NOMO-1 (cell line): Measurements from ENCODE around the gene WDR17.
A peak's percentile ranks its signal among the peaks of the same experiment; 100 is the strongest.

ENCODE experiments used
- DNase-seq, 2 experiments: peaks; one replicate each; lab custom pipeline; 2025; ENCODE audit not compliant: unreplicated experiment in 2 of 2; lab: John Stamatoyannopoulos, UW

WDR17 gene

DNA sequence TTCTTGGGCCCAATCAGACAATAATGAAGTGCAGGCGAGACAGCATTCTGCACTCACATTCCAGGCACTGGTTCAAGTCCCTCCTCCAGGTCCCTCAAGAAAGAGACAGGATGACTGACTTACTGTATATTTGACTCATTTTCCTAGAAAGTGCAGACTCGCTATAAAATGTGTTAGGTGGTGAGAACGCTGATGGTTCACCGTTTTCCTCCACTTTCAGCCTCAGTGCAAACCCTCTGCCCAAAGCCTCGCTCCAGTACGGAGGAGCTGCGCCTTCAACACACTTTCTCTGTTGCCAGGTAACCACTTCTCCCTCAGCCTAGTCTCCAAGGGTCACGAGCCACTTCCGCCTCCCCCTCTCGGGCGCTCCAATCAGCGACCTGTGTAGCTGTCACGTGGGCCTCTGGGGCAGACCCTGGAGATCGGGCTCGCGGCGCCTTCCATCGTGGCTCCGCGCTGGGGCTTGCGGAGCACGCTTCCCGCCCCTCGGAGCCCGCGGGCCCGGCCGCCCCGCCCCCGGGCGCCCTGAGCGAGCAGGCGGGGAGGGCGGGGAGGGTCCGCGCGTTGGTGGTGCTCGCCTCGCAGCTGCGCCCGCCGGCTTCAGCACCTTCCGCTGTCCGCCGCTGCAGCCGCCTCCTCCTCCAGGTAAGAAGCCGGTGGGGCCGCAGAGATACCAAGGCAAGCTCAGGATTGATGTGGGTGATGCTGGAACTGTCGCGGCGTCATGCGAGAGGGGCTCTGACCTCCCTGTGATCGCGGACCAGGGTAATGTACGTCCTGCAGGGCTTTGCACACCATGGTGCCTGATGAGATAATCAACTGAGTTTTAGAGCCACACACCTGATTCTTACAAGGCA, at the start of gene WDR17:
Gene WDR17 (plus strand): TSS at position 407 of the 857 bp plus-strand sequence. CDS start 45,740 bp downstream, outside the sequence.
- peak; percentile 68 to 70 for DNase-seq

DNA sequence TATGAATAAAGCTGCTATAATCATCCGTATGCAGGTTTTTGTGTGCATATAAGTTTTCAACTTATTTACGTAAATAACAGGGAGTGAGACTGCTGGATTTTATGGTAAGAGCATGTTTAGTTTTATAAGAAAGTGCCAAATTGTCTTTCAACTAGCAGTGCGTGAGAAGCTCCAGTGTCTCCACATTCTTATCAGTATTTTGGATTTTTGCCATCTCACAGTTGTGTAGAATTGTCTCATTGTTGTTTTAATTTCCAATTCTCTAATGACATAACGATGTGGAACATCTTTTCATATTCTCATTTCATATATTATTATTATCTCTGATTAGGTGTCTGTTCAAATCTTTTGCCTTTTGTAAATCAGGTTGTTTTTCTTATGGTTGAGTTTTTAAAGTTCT, 49.0 kb upstream of the WDR17 start:
- no peak for DNase-seq

DNA sequence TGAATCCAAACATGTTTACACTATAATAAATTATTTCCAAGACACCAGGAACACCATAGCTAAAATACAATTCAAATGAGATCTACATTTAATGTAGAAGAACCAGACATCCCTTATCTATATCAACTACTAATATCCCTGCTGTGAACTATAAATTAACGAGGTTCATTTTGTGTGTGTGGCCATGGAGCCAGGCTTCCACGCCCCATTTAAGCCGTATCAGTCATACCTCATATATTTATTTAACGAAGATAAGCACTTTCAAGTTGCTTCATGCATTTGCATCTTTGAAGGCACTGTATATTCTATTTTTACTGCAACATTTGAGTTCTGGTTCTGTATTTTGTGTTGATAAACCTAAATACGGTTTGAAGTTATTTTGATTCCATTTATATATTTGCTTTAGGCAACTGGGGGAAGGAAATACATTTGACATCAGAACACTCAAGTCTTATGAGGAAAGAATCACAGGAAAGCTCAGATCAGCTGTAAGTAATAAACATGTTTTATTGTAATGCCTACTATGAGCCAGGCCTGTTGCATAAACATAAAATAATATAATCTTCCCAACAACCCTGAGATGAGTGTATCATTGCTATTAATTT, 45.1 kb upstream of the WDR17 start:
- DNase-seq, result no peak

DNA sequence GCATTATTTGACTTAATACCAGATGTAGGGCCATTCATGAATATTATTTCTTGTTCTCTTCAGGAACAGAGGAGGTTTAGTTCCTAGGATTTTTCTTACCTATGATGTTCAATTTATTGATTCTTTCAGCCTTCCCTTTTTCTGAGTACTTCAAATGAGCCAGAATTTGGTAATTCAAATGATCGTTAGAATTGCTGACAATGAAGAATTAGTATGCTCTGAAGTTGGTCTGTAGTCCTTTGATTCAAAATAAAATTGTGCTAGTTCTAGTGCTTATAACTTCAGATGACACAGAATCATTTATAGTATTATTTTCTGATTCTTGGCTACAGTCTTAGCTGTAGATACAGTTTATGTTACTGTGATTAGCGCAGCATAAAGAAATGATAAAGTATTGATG, 35.2 kb upstream of the WDR17 start:
- DNase-seq, result no peak

DNA sequence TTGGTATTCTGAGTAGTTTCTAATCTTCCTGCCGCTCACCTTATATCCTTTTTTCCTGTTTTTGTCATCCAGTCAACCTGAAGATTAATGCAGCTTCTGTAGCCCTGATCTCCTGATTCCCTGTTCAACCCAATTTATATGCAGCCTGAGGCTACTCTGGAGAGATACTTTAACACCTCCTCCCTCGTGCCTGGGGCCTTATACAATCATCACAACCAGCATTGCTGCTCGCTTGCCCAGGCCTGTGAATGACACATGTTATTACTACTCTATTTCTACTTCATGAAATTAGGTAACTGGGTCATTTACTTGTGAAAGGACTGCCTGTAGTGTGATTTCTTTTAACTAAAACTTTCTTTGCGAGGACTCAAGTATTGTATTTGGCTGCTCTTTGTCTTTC, 33.7 kb upstream of the WDR17 start:
- no peak for DNase-seq

DNA sequence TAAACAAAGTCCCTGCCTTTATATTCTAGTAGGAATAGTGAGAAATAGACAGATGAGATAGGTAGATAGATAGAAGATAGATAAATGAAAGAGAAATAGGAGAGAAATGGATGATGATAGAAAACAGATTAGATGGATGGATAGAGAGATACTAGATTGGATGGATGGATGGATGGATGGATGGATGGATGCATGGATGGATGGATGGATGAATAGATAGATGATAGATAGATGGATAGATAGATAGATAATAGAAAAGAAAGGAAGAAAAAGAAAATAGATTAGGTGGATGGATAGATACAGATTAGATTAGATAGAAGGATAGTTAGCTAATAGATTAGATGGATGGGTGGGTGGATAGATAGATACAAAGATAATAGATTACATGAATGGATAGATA, 33.2 kb upstream of the WDR17 start:
- no peak for DNase-seq

DNA sequence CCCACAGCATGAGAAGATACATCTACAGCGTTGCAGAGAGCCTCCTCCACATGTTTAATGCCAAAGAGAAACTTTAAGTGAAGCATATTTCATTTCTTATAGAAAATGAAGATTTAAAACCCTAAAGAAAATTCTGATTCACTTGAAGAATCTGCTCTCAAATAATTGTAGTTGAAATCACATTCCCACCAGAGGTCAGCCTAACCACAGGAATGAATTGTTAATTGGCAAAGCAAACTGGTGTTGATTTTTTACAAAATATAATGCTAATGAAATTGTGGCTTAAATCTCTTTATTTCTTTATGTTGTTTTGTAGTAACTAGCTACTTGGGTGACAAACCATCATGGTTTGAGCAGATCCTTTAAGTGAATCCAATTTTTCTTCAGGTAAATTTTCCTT, 31.1 kb upstream of the WDR17 start:
- DNase-seq, result no peak

DNA sequence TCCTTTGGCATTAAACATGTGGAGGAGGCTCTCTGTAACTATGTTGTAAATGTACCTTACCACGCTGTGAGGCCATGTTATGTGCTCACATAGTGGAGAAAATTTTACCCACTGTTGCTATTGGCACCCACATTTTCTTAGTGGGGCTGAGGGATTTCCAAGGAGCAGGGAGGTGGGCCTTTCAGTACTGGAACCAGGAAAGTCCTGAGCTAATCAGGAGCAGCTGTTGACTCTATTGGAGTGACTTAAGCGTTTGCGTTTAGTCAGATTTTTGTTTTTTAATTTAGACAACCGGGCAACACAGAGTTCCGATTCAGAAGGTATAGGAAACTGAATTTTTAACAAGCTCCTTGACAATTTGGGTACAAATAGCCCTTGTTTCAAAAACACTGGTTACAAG, 30.7 kb upstream of the WDR17 start:
- DNase-seq, result no peak

DNA sequence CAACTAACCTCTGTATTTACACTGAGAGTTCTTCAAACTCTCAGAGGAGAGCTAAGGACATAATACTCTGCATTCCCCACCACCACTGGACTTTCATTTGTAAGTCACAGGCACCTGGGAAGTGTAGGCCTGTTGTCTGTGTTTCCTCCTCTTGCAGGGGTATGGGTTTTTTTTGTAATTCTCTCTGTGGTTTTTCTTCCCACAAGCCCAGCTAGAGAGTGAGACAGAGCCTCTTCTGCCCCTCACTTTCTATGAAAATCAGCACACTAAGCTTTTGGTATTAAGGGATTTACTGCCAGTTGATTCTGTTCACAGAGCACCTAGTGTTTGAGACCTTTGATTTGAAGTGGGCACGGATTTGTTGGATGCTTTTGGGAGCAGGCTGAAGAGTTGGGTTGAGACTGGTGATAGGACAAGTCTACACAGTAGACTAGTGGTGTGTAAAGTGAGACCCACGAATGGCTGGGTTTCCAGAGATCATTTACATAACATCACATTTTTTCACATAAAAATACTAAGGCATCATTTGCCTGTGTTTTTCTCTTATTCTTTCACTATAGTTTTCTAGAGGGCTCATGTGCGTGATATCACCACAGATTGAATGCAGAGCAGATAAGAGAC, 28.9 kb upstream of the WDR17 start:
- no peak for DNase-seq

DNA sequence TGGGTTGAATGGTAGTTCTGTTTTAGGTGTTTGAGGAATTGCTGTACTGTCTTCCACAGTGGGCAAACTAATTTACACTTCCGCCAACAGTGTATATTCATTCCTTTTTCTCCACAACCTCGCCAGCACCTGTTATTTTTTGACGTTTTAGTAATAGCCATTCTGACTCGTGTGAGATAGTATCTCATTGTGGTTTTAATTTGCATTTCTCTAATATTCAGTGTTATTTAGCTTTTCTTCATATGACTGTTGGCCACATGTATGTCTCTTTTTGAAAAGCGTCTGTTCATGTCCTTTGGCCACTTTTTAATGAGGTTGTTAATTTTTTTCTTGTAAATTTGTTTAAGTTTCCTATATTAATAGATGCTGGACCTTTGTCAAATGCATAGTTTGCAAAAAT, 26.9 kb upstream of the WDR17 start:
- DNase-seq, result no peak

DNA sequence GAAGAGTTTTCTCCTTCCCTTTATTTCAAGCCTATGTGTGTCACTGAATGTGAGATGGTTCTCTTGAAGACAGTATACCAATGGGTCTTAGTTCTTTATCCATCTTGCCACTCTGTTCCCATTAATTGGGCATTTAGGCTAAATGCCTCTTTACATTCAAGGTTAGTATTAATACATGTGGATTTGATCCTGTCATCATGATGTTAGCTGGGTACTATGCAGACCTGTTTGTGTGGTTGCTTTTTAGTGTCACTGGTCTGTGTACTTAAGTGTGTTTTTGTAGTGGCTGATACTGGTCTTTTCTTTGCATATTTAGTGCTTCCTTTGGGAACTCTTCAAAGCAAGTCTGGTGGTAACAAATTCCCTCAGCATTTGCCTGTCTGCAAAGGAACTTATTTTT, 23.4 kb upstream of the WDR17 start:
- no peak for DNase-seq

DNA sequence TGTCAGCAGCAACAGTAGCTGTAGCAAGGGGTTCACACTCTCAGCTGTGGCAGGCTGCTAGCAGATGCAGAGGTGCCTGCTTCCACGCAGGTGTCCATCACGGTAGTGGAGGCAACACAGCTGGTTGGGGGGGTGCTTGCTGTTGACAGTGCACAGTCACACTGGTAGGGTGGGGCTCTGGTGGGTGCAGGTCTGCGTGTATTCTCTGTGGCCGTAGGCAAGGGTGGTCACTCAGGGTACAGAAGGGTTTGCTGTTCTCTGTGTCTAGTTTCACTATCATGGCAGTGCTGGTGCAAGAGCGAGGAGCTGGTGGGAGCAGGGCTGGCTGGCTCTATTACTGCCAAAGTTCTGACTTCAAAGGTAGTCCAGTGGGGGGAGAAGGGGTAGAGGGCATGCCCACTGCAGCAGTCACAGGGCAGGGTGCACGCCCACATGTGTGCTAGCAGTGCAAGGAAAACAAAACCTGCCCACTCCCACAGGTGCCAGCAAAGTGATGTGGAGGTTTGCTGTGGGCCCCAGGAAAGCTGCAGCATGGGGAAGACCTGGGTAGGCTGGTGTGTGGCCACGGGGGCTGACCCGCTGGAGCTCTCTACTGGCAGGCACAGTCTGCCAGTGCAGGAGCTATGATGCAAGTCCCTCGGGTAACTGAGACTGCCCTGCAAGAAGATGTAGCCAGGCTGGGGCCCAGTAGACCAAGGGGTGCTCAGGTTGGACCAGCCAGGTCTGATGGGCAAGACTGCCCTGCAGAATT, 21.6 kb upstream of the WDR17 start:
- DNase-seq, result no peak

DNA sequence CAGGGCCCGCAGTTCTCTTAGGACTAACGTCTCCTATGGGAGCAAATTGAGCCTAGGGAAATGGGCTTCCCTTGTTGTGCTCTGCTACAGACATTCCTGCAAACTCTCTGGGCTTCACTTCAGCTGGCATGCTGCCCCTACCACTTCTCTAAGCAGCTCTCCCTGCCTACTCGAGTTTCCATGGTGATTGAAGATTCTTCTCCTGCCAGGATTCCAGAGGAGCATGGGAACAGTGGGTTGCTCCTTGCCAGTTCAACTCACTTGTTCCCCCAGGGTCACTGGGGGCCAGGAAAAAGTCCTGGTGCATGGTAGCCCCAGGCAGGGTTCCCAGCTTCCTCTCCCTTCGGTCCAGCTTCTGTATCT, 21.1 kb upstream of the WDR17 start:
- DNase-seq, result no peak

DNA sequence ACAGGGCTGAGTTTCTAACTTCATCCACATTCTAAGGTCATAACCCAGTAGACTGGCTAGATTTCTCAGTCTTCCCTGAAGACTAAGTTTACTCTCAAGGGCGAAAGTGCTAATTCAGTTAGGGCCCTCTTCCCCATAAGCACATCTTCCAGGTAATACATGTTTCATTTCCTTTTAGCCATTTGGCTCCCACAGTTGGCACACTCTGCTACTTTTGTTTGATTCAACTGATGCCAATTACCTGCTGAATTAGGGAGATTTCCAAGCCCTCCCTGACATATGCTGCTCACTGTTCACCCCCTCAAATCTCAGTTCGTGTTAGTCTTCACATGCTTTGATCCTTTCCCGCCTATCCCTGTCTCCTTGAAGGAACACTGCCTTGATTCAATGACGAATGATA, 17.0 kb upstream of the WDR17 start:
- no peak for DNase-seq

DNA sequence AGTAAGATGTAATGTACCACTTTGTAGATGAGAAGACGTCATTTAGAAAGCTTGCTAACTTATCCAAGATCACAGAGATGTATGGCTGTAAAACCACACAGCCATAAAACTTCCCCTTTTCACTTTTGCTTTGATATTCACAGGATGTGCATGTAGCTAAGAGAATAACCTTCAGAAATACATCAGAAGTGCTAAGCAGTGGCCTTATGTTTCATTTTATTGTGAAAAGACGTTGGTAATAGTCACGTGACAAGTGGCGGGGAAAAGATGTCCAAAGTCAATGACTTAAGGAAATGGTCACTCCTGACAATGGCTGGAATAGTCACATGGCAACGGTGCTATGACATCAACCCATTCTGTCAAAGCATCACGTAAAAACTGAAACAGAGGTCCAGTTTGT, 12.9 kb upstream of the WDR17 start:
- DNase-seq, result peak in 1 of 2 experiments; percentile 16

DNA sequence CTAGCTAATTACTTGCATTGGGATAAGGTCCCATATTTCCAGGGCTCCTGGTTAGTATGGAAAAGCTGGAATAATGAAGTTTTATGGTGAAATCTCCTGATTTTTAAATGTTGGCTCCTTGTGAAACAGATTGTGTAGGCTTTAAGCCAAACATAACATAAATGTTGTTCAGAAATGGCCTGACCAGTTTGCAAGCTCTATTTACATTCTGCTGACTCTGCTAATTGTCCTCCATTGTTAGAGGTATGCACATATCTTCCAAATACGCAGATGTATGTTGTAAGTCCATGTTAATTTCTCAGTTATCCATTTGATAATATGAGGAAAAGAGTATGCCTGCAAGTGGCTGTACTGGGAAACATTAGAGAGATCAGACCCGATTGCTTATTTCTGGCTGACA, 11.9 kb upstream of the WDR17 start:
- DNase-seq, result no peak

DNA sequence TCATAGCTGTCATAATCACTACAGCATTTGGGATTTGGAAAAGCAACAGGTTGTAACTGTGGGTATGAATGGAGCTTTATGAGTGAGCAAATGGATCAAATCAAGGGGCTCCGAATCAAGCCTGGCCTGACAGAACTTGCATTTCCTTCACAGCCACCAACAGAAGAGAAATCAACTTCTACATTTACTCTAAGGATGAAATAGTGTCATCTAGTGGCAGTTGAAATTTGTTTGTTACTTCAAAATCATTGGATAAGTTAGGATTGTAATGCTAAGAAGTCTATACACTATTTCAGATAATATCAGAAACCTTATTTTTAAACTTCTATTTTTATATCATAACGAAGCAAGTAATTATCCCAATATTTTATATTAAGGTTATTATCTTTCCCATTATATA, 10.7 kb upstream of the WDR17 start:
- DNase-seq, result no peak

DNA sequence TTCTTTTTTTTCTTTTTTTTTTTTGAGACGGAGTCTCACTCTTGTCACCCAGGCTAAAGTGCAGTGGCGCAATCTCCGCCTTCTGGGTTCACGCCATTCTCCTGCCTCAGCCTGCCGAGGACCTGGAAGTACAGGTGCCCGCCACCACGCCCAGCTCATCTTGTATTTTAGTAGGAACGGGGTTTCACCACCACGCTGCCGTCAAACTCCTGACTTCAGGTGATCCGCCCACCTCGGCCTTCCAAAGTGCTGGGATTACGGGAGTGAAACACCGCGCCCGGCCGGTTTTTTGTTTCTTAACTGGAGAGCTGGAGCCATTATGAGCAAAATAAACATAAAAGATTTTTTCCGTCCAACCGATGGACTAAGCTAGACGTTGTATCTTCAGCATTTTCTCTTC, 1.9 kb upstream of the WDR17 start:
- no peak for DNase-seq

DNA sequence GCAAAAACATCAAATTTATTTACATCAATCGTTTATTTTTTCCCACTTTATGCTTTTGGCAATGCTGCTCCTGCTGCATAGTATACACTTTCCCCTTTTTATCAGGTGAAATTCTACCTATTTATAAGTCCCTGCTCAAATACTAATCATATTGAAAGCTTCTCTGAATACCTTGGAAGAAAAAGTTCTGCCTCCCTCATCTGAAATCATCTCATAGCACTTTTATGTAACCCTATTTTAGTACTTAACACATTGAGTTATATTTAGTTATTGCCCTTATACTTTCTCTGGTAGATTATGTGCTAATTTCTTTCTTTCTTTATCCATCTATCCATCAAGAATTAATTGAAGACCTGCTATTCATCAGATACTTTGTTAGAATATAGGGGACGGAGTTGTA, 1.1 kb upstream of the WDR17 start:
- DNase-seq, result no peak

DNA sequence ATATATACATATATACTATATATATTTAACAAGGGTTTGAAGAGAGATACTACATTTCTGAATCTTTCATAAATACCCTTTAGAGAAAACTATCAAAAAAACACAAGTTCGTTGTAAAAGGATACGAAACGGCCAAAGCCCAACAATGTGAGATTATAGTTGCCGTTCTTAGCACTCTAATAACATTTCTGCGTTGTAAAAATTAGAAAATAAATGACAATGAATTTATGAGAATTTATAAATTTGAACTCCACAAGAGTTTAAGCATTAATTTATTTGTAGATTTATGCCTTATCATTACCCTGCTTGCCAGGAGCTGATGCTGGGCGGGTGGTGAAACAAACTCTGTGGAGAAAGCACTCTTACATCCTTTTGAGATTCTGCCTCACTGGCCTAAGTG, 1.1 kb downstream of the WDR17 start:
- no peak for DNase-seq

DNA sequence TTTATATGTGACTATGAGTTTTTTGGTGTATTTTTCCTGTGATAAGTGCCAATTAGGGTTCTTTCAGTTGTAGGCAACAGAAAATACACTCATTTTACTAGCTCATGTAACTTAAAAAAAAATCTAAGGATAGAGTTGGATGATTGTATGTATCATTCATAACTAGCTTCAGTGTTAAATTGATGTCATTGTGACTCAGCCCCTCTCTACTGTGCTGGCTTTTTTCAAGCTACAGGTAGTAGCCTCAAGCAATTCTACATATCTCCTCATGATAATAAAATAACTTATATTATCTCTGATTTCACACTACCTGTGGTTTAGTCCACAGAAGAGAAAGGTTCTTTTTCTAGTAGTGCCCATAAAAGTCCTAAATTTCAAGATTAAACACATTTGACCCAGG, 11.9 kb downstream of the WDR17 start:
- DNase-seq, result no peak
